Cardiac fibroblast (primary cell): Measurements from ENCODE around the gene CTDP1.

Experiments used
- DNase-seq, 2 donors: peaks; one replicate each; pipeline versions ENCODE4 v3.0.0 to v3.0.0-alpha.2; 2010; ENCODE audit warnings: low read depth in 2 of 2
- H3K4me3 ChIP-seq, 2 donors: replicated peaks in 1 of 2; 1 replicate in 1 of 2; 2 replicates in 1 of 2; pipeline ENCODE4 v1.5.1; 2011; ENCODE audit warnings: low read depth in 2 of 2, low read length in 2 of 2, mild to moderate bottlenecking in 2 of 2, moderate library complexity in 1 of 2
- CTCF ChIP-seq: IDR thresholded peaks from one replicate; pipeline ENCODE4 v1.5.1; 2011; ENCODE audit warnings: low read depth, mild to moderate bottlenecking, low read length, inconsistent platforms

CTDP1 gene

GRCh38 chr18:79644666-79645057, 34.9 kb upstream of the CTDP1 start:
- no peak overlapping the region for H3K4me3 ChIP-seq
- TF ChIP-seq CTCF = no peak
- DNase-seq = peak; percentile 23 to 26

GRCh38 chr18:79645291-79645983, 34.2 kb upstream of the CTDP1 start:
- H3K4me3 ChIP-seq = no peak overlapping the region
- peak; percentile 5 to 6 for DNase-seq
- TF ChIP-seq CTCF = no peak

- TF ChIP-seq CTCF = no peak
- no peak for DNase-seq
Measured at GRCh38 chr18:79647307-79647706, 32.3 kb upstream of the CTDP1 start.

GRCh38 chr18:79650959-79651358, 28.6 kb upstream of the CTDP1 start:
- DNase-seq = no peak
- H3K4me3 ChIP-seq = no peak overlapping the region
- TF ChIP-seq CTCF = no peak

More at GRCh38 chr18:79647307-79647706, 32.3 kb upstream of the CTDP1 start:
- H3K4me3 ChIP-seq = no peak overlapping the region

GRCh38 chr18:79657342-79657996, 22.1 kb upstream of the CTDP1 start:
- H3K4me3 ChIP-seq = no peak overlapping the region
- no peak for TF ChIP-seq CTCF
- DNase-seq = no peak

- TF ChIP-seq CTCF = no peak
- no peak overlapping the region for H3K4me3 ChIP-seq
- no peak for DNase-seq
Measured at GRCh38 chr18:79658366-79658765, 21.2 kb upstream of the CTDP1 start.
